IPS-18c (cell line): Measurements from ENCODE around the gene ZC3H14.
A peak's percentile ranks its signal among the peaks of the same experiment; 100 is the strongest.
"Not testable (repeated sequence)": the region's sequence is repeated elsewhere in the genome, so short reads cannot be mapped to it uniquely, and the experiment has no call there.

ENCODE experiments used
- H3K4me3 ChIP-seq: 2 replicates; pipeline ENCODE4 v1.7.0; 2013; ENCODE audit warnings: low read depth, mild to moderate bottlenecking, low read length, moderate library complexity; ENCODE audit not compliant: insufficient read depth
- H3K9me3 ChIP-seq: one replicate; pipeline ENCODE4 v1.6.1; 2013; ENCODE audit warnings: mild to moderate bottlenecking, low read length, moderate library complexity; ENCODE audit not compliant: control insufficient read depth, insufficient read depth

Gene ZC3H14, protein sequence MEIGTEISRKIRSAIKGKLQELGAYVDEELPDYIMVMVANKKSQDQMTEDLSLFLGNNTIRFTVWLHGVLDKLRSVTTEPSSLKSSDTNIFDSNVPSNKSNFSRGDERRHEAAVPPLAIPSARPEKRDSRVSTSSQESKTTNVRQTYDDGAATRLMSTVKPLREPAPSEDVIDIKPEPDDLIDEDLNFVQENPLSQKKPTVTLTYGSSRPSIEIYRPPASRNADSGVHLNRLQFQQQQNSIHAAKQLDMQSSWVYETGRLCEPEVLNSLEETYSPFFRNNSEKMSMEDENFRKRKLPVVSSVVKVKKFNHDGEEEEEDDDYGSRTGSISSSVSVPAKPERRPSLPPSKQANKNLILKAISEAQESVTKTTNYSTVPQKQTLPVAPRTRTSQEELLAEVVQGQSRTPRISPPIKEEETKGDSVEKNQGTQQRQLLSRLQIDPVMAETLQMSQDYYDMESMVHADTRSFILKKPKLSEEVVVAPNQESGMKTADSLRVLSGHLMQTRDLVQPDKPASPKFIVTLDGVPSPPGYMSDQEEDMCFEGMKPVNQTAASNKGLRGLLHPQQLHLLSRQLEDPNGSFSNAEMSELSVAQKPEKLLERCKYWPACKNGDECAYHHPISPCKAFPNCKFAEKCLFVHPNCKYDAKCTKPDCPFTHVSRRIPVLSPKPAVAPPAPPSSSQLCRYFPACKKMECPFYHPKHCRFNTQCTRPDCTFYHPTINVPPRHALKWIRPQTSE

DNA sequence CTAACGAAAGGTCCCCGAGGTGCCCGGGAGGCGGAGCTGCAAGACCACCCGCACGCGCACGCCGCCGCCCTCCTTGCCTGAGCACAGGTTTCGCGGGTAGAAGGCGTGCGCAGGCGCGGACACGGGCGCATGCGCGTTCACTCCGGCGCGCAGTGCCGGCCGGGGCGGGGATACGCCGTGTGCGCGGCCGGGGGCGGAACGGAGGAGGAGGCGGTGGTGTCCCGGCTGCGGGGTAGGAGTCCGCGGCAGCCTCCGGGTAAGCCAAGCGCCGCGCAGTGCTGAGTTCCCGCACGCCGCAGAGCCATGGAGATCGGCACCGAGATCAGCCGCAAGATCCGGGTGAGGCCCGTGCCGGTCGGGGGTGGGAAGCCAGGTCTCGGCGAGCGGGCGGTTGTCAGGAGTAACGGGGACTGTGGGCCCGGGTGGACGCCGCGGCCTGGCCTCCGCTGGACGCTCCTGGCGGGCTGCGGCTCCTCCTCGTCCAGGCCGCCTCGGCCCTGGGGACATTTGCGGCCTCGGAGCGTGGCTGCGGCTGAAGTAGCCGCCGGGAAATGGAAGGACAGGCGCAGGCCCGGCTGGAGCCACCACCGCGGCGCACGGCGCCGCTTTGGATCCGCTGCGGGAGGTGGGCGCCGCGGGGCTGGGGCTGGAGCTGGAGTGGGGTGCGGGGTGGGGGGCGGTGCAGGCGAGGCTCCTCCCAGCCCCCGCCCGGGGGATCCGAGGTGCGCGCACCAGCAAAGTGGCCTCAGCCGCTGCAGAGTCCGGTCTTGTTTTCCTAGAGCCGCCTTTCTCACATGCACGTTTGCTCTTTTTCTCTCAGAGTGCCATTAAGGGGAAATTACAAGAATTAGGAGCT, at the start of gene ZC3H14:
Gene ZC3H14, plus strand, starts transcription at position 207 of the 856 bp plus-strand sequence. Its CDS starts 97 bp downstream, at position 304.
- Histone ChIP-seq H3K9me3 (no peaks in the 10 kb centered on the region), H3K4me3 (peak within 1 kb of the TSS; percentile 99)

DNA sequence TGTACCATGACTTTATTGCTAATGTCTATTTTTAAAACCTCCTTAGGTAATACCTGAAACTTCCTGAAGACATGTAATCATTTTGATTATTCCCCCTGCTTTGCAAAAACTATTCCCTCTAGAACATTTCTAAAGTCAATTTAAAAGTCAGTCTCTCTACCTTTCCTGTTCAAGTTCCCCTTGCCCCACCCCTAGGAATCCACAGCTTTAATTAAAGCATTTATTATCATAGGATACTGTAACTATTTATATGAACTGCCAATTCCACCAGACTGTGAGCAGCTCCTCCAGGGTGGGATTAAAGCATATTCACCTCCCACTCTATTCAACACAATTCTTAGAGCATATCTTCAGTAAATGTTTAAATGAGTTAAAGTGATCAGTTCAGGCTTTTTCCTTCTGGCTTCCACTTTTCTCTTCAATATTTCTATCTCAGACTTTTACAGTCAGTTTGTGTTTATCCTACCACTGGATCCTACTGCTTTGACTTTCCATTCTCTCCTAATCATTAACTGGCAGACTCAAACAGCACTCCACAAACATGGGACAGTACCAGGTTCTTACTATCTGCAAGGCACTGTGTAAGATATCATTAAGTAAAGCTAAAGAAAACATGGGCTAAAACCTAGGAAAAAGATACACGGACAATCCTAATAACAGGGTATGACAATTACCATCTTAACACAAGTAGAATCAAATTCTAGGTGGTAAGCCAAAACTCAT, 47.2 kb upstream of the ZC3H14 start:
- no peak overlapping the region for H3K4me3 ChIP-seq
- H3K9me3 ChIP-seq, result no peaks in the 10 kb centered on the region

DNA sequence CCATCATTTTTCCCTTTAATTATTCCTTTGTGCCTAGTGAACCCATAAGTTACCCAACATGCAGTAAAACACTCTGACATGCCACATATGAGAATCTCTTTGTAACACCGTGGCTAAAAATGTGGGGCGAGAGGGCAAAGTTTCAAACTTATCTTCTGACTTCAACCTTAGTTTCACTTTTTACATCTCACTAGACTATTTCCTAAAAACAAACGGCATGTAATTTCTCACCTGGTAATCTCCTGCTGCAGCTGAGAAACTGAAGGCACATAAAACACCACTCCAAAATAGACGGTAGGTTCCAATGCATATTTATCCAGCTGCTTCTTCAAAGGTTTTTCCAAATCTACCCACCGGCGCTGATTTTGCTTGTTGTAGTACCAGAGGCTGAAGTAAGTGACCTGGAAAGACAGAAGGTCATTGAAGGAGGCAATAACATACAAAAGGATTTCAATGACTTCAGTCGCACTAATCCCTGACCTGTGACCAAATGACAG, 45.9 kb upstream of the ZC3H14 start:
- Histone ChIP-seq H3K9me3 (no peaks in the 10 kb centered on the region), H3K4me3 (no peak overlapping the region)

DNA sequence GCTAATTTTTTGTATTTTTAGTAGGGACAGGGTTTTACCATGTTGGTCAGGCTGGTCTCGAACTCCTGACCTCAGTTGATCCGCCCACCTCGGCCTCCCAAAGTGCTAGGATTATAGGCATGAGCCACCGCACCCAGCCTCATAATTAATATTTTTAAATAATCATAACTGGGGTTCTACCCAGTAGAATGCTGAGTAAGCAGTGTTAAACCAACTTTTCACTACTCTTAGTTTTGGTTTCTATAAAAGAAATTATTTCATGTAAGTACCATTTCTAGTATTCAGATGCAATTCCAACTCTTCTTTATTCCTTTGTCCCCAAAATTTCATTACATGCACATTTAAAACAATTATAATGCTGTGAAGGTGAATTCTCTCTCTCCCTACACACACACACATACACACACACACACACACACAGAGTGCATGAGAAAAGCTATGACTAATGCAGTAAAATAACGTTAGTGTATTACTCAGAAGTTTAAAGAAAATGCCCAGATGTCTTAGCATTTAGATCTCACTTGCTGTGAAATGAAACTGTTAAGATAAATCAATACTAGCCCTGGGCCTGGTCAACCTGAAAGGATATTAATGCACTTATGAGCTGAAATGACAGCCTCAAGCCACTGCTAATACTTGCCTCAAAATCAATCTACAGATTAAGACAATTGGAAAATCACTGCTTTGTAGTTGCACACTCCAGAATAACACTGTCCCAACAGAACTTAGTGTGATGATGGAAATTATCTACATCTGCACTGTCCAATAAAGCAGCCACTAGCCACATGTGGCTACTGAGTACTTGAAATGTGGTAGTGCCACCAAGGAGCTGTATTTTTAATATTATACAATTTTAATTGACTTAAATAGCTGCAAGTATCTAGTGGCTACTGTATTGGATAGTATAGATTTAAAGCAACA, 44.0 kb upstream of the ZC3H14 start:
- H3K9me3 ChIP-seq, result no peaks in the 10 kb centered on the region

DNA sequence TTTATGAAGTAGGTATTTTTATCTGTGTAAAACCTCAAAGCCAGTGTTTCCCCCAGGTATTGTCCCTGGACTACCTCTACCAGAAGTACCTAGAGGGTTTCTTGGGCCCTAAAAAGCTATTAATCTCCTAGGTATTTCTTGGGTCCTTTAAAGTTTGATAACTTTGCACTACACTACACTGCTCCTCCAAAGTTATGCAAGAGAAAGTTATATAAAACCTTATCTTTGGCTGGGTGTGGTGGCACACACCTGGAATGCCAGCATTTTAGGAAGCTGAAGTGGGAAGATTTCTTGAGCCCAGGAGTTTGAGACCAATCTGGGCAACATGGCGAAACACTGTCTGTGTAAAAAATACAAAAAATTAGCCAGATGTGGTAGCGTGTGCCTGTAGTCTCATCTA, 42.9 kb upstream of the ZC3H14 start:
- no peaks in the 10 kb centered on the region for H3K9me3 ChIP-seq
- H3K4me3 ChIP-seq, result no peak overlapping the region

More for the DNA sequence above, 44.0 kb upstream of the ZC3H14 start:
- H3K4me3 ChIP-seq, result no peak overlapping the region

DNA sequence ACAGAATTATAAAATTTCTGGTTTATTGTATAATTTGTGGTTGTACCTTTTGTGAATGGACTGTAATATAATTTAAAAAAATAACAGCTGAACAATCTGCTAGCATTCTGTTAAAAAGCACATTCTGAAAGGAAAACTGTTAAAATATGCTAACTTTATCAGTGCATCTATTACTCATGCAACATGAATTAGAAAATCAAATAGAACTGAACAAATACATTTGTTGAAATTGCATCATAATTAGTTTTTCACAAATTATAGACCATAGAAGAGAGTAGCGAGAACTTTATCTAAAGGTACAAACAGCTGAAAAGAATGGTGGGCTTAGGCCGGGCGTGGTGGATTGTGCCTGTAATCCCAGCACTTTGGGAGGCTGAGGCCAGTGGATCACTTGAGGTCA, 41.0 kb upstream of the ZC3H14 start:
- Histone ChIP-seq H3K4me3 (no peak overlapping the region), H3K9me3 (no peaks in the 10 kb centered on the region)

DNA sequence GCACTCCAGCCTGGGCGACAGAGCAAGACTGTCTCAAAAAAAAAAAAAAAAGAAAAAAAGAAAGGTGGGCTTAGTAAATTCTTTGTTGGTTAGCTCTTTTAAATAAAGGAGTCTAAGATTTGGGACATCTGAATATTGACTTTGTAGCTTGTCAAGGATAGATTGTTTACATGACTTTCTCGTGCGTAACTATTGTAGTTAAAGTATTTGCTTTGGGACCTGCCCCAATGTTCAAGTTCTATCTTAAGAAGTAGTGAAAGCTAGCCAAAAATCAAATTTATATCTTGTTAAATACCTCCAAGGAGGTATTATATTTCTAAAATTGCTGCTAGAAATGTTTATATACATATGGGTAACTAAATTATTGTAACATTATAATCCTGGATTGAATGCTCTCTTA, 40.4 kb upstream of the ZC3H14 start:
- Histone ChIP-seq H3K9me3 (no peaks in the 10 kb centered on the region), H3K4me3 (no peak overlapping the region)

DNA sequence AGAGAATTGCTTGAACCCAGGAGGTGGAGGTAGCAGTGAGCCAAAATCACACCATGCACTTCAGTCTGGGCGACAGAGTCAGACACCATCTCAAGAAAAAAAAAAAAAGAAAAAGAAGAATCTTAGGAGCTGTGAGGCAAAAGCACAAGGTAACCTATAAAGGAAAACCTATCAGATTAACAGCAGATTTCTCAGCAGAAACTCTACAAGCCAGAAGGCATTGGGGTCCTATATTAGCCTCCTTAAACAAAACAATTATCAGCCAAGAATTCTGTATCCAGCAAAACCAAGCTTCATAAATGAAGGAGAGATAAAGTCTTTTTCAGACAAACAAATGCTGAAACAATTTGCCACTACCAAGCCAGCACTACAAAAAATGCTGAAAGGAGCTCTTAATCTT, 32.9 kb upstream of the ZC3H14 start:
- H3K9me3 ChIP-seq, H3K4me3 ChIP-seq: not testable (repeated sequence)

DNA sequence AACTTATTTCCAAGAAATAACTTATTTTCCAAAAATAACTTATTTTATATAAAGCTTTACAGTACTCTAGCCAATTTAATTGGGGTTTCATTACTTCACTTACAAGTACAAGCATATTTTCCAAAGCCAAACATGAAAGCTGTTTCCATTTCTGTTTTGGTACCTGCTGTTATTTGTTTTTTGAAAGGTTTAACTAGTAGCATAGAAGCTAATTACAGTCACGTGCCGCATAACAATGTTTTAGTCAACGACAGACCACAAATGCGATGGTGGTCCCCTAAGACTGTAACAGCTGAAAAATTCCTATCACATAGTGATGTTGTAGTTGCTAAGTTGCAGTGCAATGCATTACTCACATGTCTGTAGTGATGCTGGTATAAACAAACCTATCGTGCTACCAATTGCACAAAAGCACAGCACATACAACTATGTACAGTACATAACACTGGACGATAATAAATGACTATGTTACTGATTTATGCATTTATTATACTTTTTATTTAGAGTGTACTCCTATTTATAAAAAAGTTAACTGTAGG, 29.7 kb upstream of the ZC3H14 start:
- peaks cover 2% of the 10 kb centered on the region for H3K9me3 ChIP-seq
- no peak overlapping the region for H3K4me3 ChIP-seq

DNA sequence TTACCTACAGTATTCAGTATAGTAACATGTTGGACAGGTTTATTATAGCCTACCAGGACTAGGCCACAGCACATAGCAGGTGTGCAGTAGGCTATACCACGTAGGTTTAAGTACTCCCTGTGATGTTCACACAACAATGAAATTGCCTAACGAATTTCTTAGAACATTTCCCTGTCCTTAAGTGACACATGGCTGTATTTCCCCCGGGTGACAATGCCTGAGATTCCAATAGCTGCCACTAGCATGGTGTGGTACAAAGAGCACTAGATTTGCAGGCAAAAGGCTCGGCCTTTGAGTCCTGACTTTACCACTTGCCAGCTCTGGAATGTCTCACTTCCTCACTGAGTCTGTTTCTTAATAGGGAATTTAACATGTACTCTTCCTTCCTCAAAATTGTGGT, 27.7 kb upstream of the ZC3H14 start:
- H3K9me3 ChIP-seq, result peaks cover 2% of the 10 kb centered on the region
- H3K4me3 ChIP-seq, result no peak overlapping the region

DNA sequence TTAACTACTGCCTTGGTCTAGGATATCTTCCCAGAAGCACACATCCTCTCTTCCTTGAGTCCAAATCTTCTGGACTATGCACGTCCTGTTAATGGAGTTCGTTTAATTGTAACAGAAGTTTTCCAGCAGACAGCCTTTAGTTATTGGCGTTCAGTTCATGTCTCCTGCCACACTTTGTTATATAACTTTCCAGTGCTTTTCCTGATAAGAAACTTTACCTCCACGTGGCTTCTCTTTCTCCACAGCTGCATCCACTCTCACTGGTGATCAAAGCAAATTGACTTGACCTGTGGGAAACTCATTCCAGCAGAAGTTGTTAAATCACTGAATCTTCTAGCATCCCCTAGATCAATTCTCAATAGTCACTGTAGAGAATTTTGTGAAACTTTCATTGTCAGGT, 27.0 kb upstream of the ZC3H14 start:
- no peak overlapping the region for H3K4me3 ChIP-seq
- H3K9me3 ChIP-seq, result peaks cover 2% of the 10 kb centered on the region

DNA sequence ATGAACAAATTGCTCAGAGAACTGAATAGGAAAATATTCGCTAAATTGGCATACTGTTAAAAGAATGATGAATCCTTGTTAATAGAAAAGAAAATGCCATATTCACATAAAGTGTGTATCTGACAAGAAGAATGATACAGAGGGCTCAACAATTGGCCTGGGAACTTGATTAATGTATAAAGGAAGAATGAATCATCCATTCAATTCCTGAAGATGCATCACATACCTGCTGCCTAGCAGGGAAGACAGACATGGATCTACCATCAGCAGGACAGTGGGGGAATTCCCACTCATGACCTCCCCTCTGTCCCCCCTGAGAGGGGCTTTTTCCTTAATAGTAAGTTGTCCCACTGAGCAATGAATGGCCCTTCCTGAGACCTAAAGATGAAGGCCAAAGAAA, 21.5 kb upstream of the ZC3H14 start:
- Histone ChIP-seq H3K9me3 (no peaks in the 10 kb centered on the region), H3K4me3 (no peak overlapping the region)

DNA sequence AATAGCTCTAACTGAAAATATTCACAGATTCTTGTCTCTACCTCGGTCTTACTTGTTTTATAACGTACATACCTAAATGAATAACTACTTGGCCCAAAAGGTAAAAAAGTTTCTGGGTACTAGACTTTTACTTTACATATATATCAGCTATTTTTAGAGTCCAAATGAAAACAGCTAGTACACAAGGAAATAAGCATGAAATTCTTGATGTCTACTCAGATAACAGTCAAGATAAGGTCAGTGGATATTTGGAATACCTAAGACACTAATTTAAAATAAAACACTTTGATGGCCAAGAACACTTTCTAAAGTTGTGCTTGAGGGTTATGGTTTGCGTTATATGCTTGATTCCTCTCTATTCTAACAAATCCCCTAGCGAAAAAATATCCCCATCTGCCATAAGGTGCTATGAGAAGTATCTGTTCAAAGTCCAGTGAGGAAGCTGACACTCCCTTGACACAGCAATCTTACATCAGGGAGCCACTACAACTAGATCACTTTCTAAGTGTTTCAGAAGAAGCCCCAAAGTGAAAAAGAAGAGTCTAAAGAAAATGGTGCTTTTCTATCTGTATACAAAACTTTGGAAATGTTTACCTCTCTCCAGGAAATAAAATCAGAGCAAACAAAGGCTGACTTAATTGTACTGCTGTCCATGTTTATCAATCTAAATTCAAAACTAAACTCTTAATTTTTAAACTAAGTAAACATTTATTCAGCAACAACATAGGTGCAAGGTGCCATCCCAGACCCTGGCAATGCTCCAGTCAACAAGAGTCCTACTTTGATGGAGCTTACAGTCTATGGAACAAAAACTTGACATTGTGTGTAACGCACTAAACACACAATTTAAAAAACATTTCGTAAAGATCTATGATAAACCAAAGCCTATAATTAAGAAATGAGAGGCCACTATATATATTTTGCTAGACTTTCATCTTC, 19.7 kb upstream of the ZC3H14 start:
- Histone ChIP-seq H3K9me3 (no peaks in the 10 kb centered on the region), H3K4me3 (no peak overlapping the region)

DNA sequence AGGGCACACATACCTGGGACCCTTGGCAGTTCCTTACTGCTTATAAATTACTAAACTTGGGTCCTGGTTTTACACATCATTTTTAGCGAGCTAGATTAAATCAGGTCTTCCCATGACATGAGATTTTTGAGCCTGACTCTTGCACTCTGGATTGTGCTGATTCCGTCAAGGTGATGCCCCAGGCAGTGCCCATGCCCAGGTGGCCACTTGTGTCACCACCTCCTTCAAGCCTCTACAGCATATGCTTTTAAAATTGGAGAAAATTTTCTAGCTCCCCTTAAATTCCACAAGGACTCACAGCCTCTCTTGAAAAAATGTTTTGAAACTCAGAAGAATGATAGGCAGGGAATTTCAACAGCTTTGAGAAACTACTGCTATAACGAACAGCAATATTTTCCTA, 17.6 kb upstream of the ZC3H14 start:
- H3K4me3 ChIP-seq, result no peak overlapping the region

More for the DNA sequence above, 17.6 kb upstream of the ZC3H14 start:
- no peaks in the 10 kb centered on the region for H3K9me3 ChIP-seq
